ENCODE data around the gene RNF31. TPM values are rescaled to one million over a fixed set of nuclear protein-coding genes. Genes with fewer than 3 reads are reported as not detected.

RNF31 gene
- total RNA-seq, 4 donors from 2014 or later: 56.7 to 258 (median 71.2) TPM

DNA sequence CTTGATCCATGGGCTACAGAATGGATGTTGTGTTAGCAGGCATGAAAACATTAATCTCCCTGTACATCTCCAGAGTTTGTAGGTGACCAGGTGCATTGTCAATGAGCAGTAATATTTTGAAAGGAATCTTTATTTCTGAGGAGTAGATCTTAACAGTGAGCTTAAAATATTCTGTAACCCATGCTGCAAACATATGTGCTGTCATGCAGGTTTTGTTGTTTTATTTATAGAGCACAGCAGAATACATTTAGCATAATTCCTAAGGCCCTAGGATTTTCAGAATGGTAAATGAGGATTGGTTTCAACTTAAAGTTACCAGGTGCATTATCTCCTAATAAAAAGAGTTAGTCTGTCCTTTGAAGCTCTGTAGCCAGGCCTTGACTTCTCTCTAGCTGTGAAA, 20.4 kb upstream of the RNF31 start:
- peaks cover 0 to 20% (median 6%) of the 10 kb centered on the region in 4 donors for H3K36me3 ChIP-seq
- intact Hi-C loops (cut with DNase I; ENCODE audit: low total_unique reads): no loop called here
- no peaks in the 10 kb centered on the region for H3K4me1 ChIP-seq
- no peaks in the 10 kb centered on the region for H3K9me3 ChIP-seq
- H3K27ac ChIP-seq: no peak overlapping the region
- in situ Hi-C loops (cut with MboI; ENCODE audit: low pct_ligation_motif_present in 1 of 4, low pct_unique_long_range_greater_than_20kb in 1 of 4, low sequenced_read_pairs in 3 of 4): no loop called here
- TF ChIP-seq, protein P1, sequence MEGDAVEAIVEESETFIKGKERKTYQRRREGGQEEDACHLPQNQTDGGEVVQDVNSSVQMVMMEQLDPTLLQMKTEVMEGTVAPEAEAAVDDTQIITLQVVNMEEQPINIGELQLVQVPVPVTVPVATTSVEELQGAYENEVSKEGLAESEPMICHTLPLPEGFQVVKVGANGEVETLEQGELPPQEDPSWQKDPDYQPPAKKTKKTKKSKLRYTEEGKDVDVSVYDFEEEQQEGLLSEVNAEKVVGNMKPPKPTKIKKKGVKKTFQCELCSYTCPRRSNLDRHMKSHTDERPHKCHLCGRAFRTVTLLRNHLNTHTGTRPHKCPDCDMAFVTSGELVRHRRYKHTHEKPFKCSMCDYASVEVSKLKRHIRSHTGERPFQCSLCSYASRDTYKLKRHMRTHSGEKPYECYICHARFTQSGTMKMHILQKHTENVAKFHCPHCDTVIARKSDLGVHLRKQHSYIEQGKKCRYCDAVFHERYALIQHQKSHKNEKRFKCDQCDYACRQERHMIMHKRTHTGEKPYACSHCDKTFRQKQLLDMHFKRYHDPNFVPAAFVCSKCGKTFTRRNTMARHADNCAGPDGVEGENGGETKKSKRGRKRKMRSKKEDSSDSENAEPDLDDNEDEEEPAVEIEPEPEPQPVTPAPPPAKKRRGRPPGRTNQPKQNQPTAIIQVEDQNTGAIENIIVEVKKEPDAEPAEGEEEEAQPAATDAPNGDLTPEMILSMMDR (IDR thresholded peaks at IDR 0.05): no peak
- TF ChIP-seq POLR2AphosphoS5 (IDR thresholded peaks at IDR 0.05) (no peak), POLR2A (IDR thresholded peaks at IDR 0.05) (no peak), EP300 (IDR thresholded peaks at IDR 0.05; ENCODE audit: low read depth) (no peak)
- no peaks in the 10 kb centered on the region for H3K27me3 ChIP-seq
- no peak for DNase-seq
- no peak overlapping the region for H3K4me3 ChIP-seq

DNA sequence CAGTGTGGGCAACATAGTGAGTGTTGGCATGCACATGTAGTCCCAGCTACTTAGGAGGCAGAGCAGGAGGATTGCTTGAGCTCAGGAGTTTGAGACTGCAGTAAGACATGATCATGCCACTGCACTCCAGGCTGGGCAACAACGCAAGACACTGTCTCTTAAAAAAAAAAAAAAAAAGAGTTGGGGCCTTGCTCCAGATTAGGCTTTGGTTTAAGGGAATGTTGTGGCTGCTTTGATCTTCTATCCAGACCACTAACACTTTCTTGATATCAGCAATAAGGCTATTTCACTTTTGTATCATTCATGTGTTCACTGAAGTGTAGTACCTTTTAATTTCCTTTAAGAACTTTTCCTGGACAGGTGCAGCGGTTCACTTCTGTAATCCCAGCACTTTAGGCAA, 19.6 kb upstream of the RNF31 start:
- no peaks in the 10 kb centered on the region for H3K4me1 ChIP-seq
- TF ChIP-seq EP300 (IDR thresholded peaks at IDR 0.05; ENCODE audit: low read depth) (no peak), POLR2A (IDR thresholded peaks at IDR 0.05) (no peak), POLR2AphosphoS5 (IDR thresholded peaks at IDR 0.05) (no peak)
- TF ChIP-seq, protein P1 (IDR thresholded peaks at IDR 0.05): no peak
- DNase-seq: no peak
- H3K27me3 ChIP-seq: no peaks in the 10 kb centered on the region
- no peak overlapping the region for H3K27ac ChIP-seq
- no peak overlapping the region for H3K4me3 ChIP-seq
- in situ Hi-C loops (cut with MboI; ENCODE audit: low pct_ligation_motif_present in 1 of 4, low pct_unique_long_range_greater_than_20kb in 1 of 4, low sequenced_read_pairs in 3 of 4) (no loop called here), intact Hi-C loops (cut with DNase I; ENCODE audit: low total_unique reads) (no loop called here)
- H3K36me3 ChIP-seq: peaks cover 0 to 13% (median 3%) of the 10 kb centered on the region in 4 donors
- H3K9me3 ChIP-seq: no peaks in the 10 kb centered on the region
- 64 to 87% methylated on average over 2 of the region's 2 CpGs for WGBS, 2 donors (ENCODE audit: low coverage in 1 of 2)

DNA sequence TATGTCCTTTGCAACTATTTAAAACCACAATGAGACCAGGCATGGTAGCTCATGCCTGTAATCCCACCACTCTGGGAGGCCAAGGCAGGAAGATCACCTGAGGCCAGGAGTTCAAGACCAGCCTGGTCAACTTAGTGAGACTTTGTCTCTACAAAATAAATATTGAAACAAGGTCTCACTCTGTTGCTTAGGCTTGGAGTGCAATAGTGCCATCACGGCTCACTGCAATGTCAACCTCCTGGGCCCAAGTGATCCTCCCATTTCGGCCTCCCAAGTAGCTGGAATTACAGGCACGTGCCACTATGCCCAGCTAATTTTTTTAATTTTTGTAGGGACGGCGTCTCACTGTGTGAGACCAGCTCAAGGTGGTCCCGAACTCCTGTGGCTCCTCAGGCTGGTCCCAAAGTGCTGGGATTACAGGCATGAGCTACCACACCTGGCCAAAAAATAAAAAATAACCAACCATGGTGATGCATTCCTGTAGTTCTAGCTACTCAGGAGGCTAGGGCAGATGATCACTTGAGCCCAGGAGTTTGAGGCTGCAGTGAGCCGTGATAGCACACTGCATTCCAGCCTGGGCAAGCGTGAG, 17.8 kb upstream of the RNF31 start:
- intact Hi-C loops (cut with DNase I; ENCODE audit: low total_unique reads) (no loop called here), in situ Hi-C loops (cut with MboI; ENCODE audit: low pct_ligation_motif_present in 1 of 4, low pct_unique_long_range_greater_than_20kb in 1 of 4, low sequenced_read_pairs in 3 of 4) (no loop called here)
- H3K4me3 ChIP-seq: no peak overlapping the region
- 94 to 95% methylated on average over 2 to 8 of the region's 8 CpGs for WGBS, 2 donors (ENCODE audit: low coverage in 1 of 2)
- H3K36me3 ChIP-seq: no peaks in the 10 kb centered on the region
- DNase-seq: no peak
- no peaks in the 10 kb centered on the region for H3K27me3 ChIP-seq
- no peak overlapping the region for H3K27ac ChIP-seq
- H3K4me1 ChIP-seq: no peaks in the 10 kb centered on the region
- no peak for TF ChIP-seq POLR2AphosphoS5 (IDR thresholded peaks at IDR 0.05)
- TF ChIP-seq, protein P1 (IDR thresholded peaks at IDR 0.05): no peak
- H3K9me3 ChIP-seq: no peaks in the 10 kb centered on the region

DNA sequence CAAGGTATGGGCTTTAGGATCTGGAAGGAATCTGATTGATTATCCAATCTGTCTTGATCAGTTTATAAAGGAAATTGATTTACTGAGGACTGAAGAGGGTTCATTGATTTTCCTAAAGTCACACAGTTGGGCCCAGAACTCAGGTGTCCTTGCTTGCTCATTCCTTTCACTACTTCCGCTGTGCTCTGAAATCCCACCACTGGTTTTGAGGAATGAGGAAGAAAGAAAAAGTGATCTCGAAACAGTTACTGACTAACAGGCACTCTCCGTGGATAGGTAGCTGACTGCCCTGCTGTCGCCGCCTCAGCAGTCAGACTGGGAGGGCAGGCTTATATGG, 16.9 kb upstream of the RNF31 start, which contains the start of gene FITM1:
FITM1 (plus strand) TSS at position 280 of the 337 bp plus-strand sequence. CDS start 905 bp downstream, outside the sequence.
- TF ChIP-seq POLR2AphosphoS5 (IDR thresholded peaks at IDR 0.05) (no peak), POLR2A (IDR thresholded peaks at IDR 0.05) (no peak), EP300 (IDR thresholded peaks at IDR 0.05; ENCODE audit: low read depth) (no peak)
- TF ChIP-seq, protein P1 (IDR thresholded peaks at IDR 0.05): no peak
- Histone ChIP-seq H3K9me3 (no peaks in the 10 kb centered on the region), H3K27me3 (no peaks in the 10 kb centered on the region), H3K36me3 (no peaks in the 10 kb centered on the region), H3K27ac (no peak within 1 kb of the TSS), H3K4me3 (no peak within 1 kb of the TSS), H3K4me1 (peaks cover 1 to 3% (median 2%) of the 10 kb centered on the region in 4 donors)
- DNase-seq: no peak
- in situ Hi-C loops (cut with MboI; ENCODE audit: low pct_ligation_motif_present in 1 of 4, low pct_unique_long_range_greater_than_20kb in 1 of 4, low sequenced_read_pairs in 3 of 4) (no loop called here), intact Hi-C loops (cut with DNase I; ENCODE audit: low total_unique reads) (no loop called here)
- 86 to 92% methylated on average over 5 of the region's 5 CpGs for WGBS, 2 donors (ENCODE audit: low coverage in 1 of 2)

Data from transverse colon (tissue), 4 donors.